Left renal cortex interstitium (tissue), 4 donors: ENCODE measurements around the gene CCDC88C. TPM values are rescaled to one million over a fixed set of nuclear protein-coding genes. Genes with fewer than 3 reads are reported as not detected.

Source experiments
- DNase-seq, 4 donors: peaks; one replicate each; pipeline ENCODE4 v3.0.0-alpha.2; 2013; ENCODE audit warnings: low read depth in 4 of 4, low spot score in 2 of 4, missing footprints in 1 of 4
- polyA plus RNA-seq, 4 donors: library from polyadenylated mRNA; unstranded; fragments of 120-200 nt; gene quantifications; one replicate each; pipeline ENCODE4 v1.2.1, GENCODE V29; 2013; ENCODE audit not compliant: insufficient read length in 4 of 4

CCDC88C gene
- polyA plus RNA-seq, 4 donors = 28.8 to 55.2 (median 36.3) TPM

- DNase-seq = no peak
These were observed 48.7 kb downstream of the CCDC88C start for GRCh38 chr14:91368776-91369416.

GRCh38 chr14:91367173-91368171 lies 50.1 kb downstream of the CCDC88C start:
- no peak for DNase-seq

GRCh38 chr14:91366749-91367148 lies 50.9 kb downstream of the CCDC88C start:
- no peak for DNase-seq

- no peak for DNase-seq
These were observed 52.1 kb downstream of the CCDC88C start for GRCh38 chr14:91365552-91365951.

- no peak for DNase-seq
These were observed 52.9 kb downstream of the CCDC88C start for GRCh38 chr14:91364524-91365270.

GRCh38 chr14:91363776-91364523 lies 53.7 kb downstream of the CCDC88C start:
- no peak for DNase-seq

GRCh38 chr14:91361233-91361811 lies 56.3 kb downstream of the CCDC88C start:
- DNase-seq = no peak

- no peak for DNase-seq
These were observed 57.0 kb downstream of the CCDC88C start for GRCh38 chr14:91360490-91361232.

- DNase-seq = no peak
These were observed 58.9 kb downstream of the CCDC88C start for GRCh38 chr14:91358654-91359220.

GRCh38 chr14:91358025-91358319 lies 59.6 kb downstream of the CCDC88C start:
- no peak for DNase-seq

- no peak for DNase-seq
These were observed 60.2 kb downstream of the CCDC88C start for GRCh38 chr14:91357272-91358024.

- DNase-seq = no peak
These were observed 61.3 kb downstream of the CCDC88C start for GRCh38 chr14:91356181-91356763.

GRCh38 chr14:91354979-91355685 lies 62.5 kb downstream of the CCDC88C start:
- no peak for DNase-seq

GRCh38 chr14:91354221-91354916 lies 63.3 kb downstream of the CCDC88C start:
- DNase-seq = no peak

GRCh38 chr14:91352728-91353692 lies 64.6 kb downstream of the CCDC88C start:
- no peak for DNase-seq

- no peak for DNase-seq
These were observed 65.6 kb downstream of the CCDC88C start for GRCh38 chr14:91352053-91352452.
